ENCODE measurements around the gene FMNL2. TPM values are rescaled to one million over a fixed set of nuclear protein-coding genes. Genes with fewer than 3 reads are reported as not detected.

The FMNL2 gene
- total RNA-seq, 4 donors from 2014 or later: 25.2 to 35.0 (median 27.4) TPM

DNA sequence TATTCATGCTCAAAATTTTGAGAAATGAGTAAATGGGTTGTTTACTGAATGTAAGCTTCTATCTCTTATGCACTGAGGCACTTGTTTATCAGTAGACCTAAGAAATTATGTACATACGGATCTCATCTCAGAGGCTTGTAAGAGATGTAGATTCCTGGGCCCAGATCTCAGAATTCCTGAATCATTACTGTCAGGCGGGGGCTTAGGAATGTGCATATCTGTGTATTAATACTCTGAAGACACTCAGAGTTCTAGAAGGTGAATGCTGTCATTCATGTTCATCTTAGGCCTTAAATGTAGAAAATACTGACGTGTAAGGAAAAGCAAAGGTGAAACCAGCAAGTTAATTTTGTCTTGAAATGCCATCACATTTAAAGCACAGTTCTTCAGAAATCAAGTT, 169.6 kb downstream of the FMNL2 start:
- TF ChIP-seq POLR2AphosphoS5 (IDR thresholded peaks at IDR 0.05): no peak
- TF ChIP-seq, protein P1, sequence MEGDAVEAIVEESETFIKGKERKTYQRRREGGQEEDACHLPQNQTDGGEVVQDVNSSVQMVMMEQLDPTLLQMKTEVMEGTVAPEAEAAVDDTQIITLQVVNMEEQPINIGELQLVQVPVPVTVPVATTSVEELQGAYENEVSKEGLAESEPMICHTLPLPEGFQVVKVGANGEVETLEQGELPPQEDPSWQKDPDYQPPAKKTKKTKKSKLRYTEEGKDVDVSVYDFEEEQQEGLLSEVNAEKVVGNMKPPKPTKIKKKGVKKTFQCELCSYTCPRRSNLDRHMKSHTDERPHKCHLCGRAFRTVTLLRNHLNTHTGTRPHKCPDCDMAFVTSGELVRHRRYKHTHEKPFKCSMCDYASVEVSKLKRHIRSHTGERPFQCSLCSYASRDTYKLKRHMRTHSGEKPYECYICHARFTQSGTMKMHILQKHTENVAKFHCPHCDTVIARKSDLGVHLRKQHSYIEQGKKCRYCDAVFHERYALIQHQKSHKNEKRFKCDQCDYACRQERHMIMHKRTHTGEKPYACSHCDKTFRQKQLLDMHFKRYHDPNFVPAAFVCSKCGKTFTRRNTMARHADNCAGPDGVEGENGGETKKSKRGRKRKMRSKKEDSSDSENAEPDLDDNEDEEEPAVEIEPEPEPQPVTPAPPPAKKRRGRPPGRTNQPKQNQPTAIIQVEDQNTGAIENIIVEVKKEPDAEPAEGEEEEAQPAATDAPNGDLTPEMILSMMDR (IDR thresholded peaks at IDR 0.05): no peak
- TF ChIP-seq POLR2A (IDR thresholded peaks at IDR 0.05): no peak
- TF ChIP-seq EP300 (IDR thresholded peaks at IDR 0.05): no peak
- Histone ChIP-seq H3K4me3 (no peak overlapping the region), H3K27ac (no peak overlapping the region), H3K4me1 (peaks cover 0 to 13% (median 4%) of the 10 kb centered on the region in 3 donors), H3K9me3 (no peaks in the 10 kb centered on the region), H3K36me3 (no peaks in the 10 kb centered on the region), H3K27me3 (no peaks in the 10 kb centered on the region)
- ATAC-seq: no peak
- WGBS, 2 donors (ENCODE audit: low coverage in 1 of 2): 82 to 88% methylated on average over 3 of the region's 3 CpGs

DNA sequence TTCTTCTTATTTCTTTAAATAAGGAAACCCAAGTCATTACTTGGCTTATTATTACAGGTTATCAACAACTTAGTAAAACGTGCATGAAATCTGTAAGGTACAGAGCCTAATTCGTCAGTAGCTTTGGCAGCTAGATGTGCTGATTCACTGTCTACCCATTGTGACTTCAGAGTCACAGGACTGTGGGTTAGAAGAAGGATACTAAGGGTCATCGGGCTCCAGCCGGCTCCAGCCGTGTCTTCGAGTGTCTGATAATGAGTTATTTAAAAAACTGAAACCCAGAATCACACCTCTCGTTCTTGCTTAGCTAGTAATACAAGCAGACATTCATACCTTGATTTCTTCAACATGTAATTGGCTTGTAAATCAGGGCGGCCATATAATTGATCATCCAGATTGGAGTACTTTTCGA, 170.5 kb downstream of the FMNL2 start:
- H3K4me3 ChIP-seq: no peak overlapping the region
- H3K27me3 ChIP-seq: no peaks in the 10 kb centered on the region
- H3K36me3 ChIP-seq: no peaks in the 10 kb centered on the region
- H3K4me1 ChIP-seq: peaks cover 0 to 6% (median 1%) of the 10 kb centered on the region in 3 donors
- H3K27ac ChIP-seq: no peak overlapping the region
- TF ChIP-seq, protein P1 (IDR thresholded peaks at IDR 0.05): no peak
- TF ChIP-seq POLR2A (IDR thresholded peaks at IDR 0.05) (no peak), POLR2AphosphoS5 (IDR thresholded peaks at IDR 0.05) (no peak), EP300 (IDR thresholded peaks at IDR 0.05) (no peak)
- ATAC-seq: peak; percentile 53
- H3K9me3 ChIP-seq: no peaks in the 10 kb centered on the region
- WGBS, 2 donors (ENCODE audit: low coverage in 1 of 2): 56 to 66% methylated on average over 7 to 9 of the region's 9 CpGs

DNA sequence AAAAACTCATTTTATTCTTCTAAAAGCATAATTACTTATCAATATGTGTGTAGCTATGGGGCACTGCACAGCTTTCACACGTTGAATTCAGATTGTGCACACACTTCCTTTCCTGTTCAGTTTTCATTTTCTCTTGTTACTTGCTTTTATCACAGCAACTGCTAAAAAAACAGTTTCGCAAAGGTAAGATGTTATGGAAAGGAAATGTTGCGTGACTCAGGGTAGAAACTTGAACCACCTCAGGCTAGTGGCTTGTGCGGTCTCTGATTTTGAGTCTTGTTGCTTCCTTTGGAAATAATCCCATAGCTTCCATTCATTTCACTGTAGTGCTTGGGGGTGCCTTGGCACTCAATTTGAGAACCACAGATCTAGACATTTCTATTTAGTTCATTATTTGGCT, 171.9 kb downstream of the FMNL2 start:
- TF ChIP-seq EP300 (IDR thresholded peaks at IDR 0.05) (no peak), POLR2A (IDR thresholded peaks at IDR 0.05) (no peak), POLR2AphosphoS5 (IDR thresholded peaks at IDR 0.05) (no peak)
- TF ChIP-seq, protein P1 (IDR thresholded peaks at IDR 0.05): no peak
- no peaks in the 10 kb centered on the region for H3K9me3 ChIP-seq
- no peak overlapping the region for H3K27ac ChIP-seq
- no peaks in the 10 kb centered on the region for H3K27me3 ChIP-seq
- 87 to 89% methylated on average over 2 to 4 of the region's 4 CpGs for WGBS, 2 donors (ENCODE audit: low coverage in 1 of 2)
- H3K4me1 ChIP-seq: no peaks in the 10 kb centered on the region
- H3K36me3 ChIP-seq: no peaks in the 10 kb centered on the region
- H3K4me3 ChIP-seq: no peak overlapping the region
- no peak for ATAC-seq

DNA sequence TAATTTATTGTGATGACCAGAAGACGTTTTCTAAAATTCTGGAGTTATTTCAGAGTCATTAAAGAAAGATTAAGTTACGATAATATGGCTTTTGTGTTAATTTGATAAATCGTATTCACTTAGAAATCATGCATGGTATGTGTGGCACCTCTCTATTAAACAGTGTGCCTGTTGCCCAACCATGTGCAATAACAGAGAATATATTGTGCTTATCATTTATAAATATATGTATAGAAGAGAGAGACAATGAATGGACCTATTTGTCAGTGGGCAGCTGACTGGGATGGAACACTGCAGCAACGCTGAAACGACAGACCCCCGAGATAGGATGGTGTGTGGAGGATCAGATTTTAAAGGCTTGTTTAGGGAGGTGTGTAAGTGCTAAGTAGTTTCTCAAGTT, 172.9 kb downstream of the FMNL2 start:
- no peaks in the 10 kb centered on the region for H3K36me3 ChIP-seq
- no peaks in the 10 kb centered on the region for H3K9me3 ChIP-seq
- 76 to 95% methylated on average over 6 of the region's 6 CpGs for WGBS, 2 donors (ENCODE audit: low coverage in 1 of 2)
- no peak for ATAC-seq
- H3K27ac ChIP-seq: no peak overlapping the region
- TF ChIP-seq POLR2A (IDR thresholded peaks at IDR 0.05): no peak
- TF ChIP-seq, protein P1 (IDR thresholded peaks at IDR 0.05): no peak
- TF ChIP-seq POLR2AphosphoS5 (IDR thresholded peaks at IDR 0.05): no peak
- TF ChIP-seq EP300 (IDR thresholded peaks at IDR 0.05): no peak
- H3K4me1 ChIP-seq: no peaks in the 10 kb centered on the region
- no peaks in the 10 kb centered on the region for H3K27me3 ChIP-seq
- H3K4me3 ChIP-seq: no peak overlapping the region

DNA sequence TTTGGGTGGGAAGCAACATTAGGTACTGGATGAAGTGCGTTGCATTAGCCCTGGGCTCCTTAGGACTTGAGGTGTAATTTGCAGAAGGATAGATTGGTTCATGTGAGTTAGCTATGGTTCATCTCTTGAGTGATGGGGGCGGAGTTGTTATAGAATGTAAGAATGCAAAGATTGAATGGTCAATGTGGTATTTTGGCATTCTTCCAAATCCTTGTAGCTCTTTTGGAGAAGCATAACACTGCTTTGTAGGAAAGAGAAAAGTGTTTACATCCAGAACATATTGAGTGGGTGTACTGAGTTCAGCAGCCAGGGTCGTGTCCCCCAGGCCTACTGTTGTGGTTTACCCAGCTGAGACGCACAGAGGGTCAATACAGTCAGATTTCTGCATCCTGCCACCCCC, 173.5 kb downstream of the FMNL2 start:
- no peak overlapping the region for H3K4me3 ChIP-seq
- no peak for ATAC-seq
- H3K36me3 ChIP-seq: no peaks in the 10 kb centered on the region
- H3K9me3 ChIP-seq: no peaks in the 10 kb centered on the region
- H3K27me3 ChIP-seq: no peaks in the 10 kb centered on the region
- H3K4me1 ChIP-seq: peaks cover under 1 to 1% (median 1%) of the 10 kb centered on the region in 3 donors
- 51 to 77% methylated on average over 4 of the region's 4 CpGs for WGBS, 2 donors (ENCODE audit: low coverage in 1 of 2)
- no peak overlapping the region for H3K27ac ChIP-seq
- TF ChIP-seq POLR2A (IDR thresholded peaks at IDR 0.05): no peak
- TF ChIP-seq POLR2AphosphoS5 (IDR thresholded peaks at IDR 0.05): no peak
- TF ChIP-seq, protein P1 (IDR thresholded peaks at IDR 0.05): no peak
- no peak for TF ChIP-seq EP300 (IDR thresholded peaks at IDR 0.05)
